ENCODE measurements around the gene FBRSL1. TPM values are rescaled to one million over a fixed set of nuclear protein-coding genes. Genes with fewer than 3 reads are reported as not detected.

FBRSL1 gene
- total RNA-seq, 1 donor from 2014 or later: 58.7 TPM

- Mint-ChIP-seq H3K27me3 (no peaks in the 10 kb centered on the region), H3K4me1 (peaks cover 67% of the 10 kb centered on the region), H3K9me3 (no peaks in the 10 kb centered on the region), H3K4me3 (no peak overlapping the region), H3K27ac (no peak overlapping the region), H3K36me3 (ENCODE audit: low read depth) (peaks cover 4% of the 10 kb centered on the region)
- ATAC-seq (ENCODE audit: low read depth): no peak
- CTCF ChIA-PET: interaction anchor here (1.2 kb wide), 1 partner anchor 89 kb away, joined by 3 read pairs; no protein-coding TSS in a partner anchor
- no peak for TF ChIP-seq CTCF (IDR thresholded peaks at IDR 0.05)
- intact Hi-C loops (cut with micrococcal nuclease): no loop called here
- DNase-seq: no peak
- POLR2A ChIA-PET: no interaction called here
These were observed 12.9 kb downstream of the FBRSL1 start for GRCh38 chr12:132502882-132503193.

- H3K4me1 Mint-ChIP-seq: peaks cover 67% of the 10 kb centered on the region
- intact Hi-C loops (cut with micrococcal nuclease): no loop called here
- no peaks in the 10 kb centered on the region for H3K27me3 Mint-ChIP-seq
- H3K36me3 Mint-ChIP-seq (ENCODE audit: low read depth): peaks cover 6% of the 10 kb centered on the region
- no peak for DNase-seq
- ChIA-PET POLR2A (no interaction called here), CTCF (interaction anchor here (1.2 kb wide), 1 partner anchor 90 kb away, joined by 3 read pairs; no protein-coding TSS in a partner anchor)
- no peak overlapping the region for H3K4me3 Mint-ChIP-seq
- H3K27ac Mint-ChIP-seq: no peak overlapping the region
- no peak for TF ChIP-seq CTCF (IDR thresholded peaks at IDR 0.05)
- no peaks in the 10 kb centered on the region for H3K9me3 Mint-ChIP-seq
- ATAC-seq (ENCODE audit: low read depth): no peak
These were observed 13.8 kb downstream of the FBRSL1 start for GRCh38 chr12:132503618-132504204.

GRCh38 chr12:132505105-132505851 lies 15.3 kb downstream of the FBRSL1 start:
- ChIA-PET CTCF (interaction anchor here (1.2 to 1.4 kb wide), 2 partner anchors 18 to 90 kb away, joined by 4 to 9 read pairs; no protein-coding TSS in a partner anchor), POLR2A (interaction anchor here (0.7 kb wide), 1 partner anchor 11 kb away, joined by 3 read pairs; no protein-coding TSS in a partner anchor)
- Mint-ChIP-seq H3K4me3 (no peak overlapping the region), H3K27me3 (no peaks in the 10 kb centered on the region), H3K36me3 (ENCODE audit: low read depth) (peaks cover 6% of the 10 kb centered on the region), H3K27ac (no peak overlapping the region), H3K4me1 (peaks cover 56% of the 10 kb centered on the region), H3K9me3 (no peaks in the 10 kb centered on the region)
- intact Hi-C loops (cut with micrococcal nuclease): no loop called here
- no peak for TF ChIP-seq CTCF (IDR thresholded peaks at IDR 0.05)
- DNase-seq (no peak), ATAC-seq (ENCODE audit: low read depth) (peak; percentile 51)

- intact Hi-C loops (cut with micrococcal nuclease): loop anchor here (2.0 kb wide), 1 partner anchor 15 kb away; the partner anchor contains the start of gene FBRSL1
- Mint-ChIP-seq H3K4me3 (no peak overlapping the region), H3K36me3 (ENCODE audit: low read depth) (peaks cover 8% of the 10 kb centered on the region), H3K4me1 (peaks cover 51% of the 10 kb centered on the region), H3K9me3 (no peaks in the 10 kb centered on the region), H3K27ac (no peak overlapping the region), H3K27me3 (no peaks in the 10 kb centered on the region)
- no peak for ATAC-seq (ENCODE audit: low read depth)
- TF ChIP-seq CTCF (IDR thresholded peaks at IDR 0.05): no peak
- DNase-seq: no peak
- CTCF ChIA-PET: interaction anchor here (1.4 kb wide), 1 partner anchor 90 kb away, joined by 9 read pairs; no protein-coding TSS in a partner anchor
- POLR2A ChIA-PET: interaction anchor here (0.7 kb wide), 1 partner anchor 11 kb away, joined by 3 read pairs; no protein-coding TSS in a partner anchor
These were observed 15.9 kb downstream of the FBRSL1 start for GRCh38 chr12:132505852-132506219.
